Stimulated activated CD4-positive, alpha-beta T cell treated with anti-CD3 and anti-CD28 coated beads, Interleukin-2, amount 100 ng/mL, for 24 hours (primary cell): ENCODE results near the gene BRSK2.

Experiments
- DNase-seq, 2 donors: peaks; one replicate each; pipeline ENCODE4 v3.0.0-alpha.2; 2020

The BRSK2 gene

DNA sequence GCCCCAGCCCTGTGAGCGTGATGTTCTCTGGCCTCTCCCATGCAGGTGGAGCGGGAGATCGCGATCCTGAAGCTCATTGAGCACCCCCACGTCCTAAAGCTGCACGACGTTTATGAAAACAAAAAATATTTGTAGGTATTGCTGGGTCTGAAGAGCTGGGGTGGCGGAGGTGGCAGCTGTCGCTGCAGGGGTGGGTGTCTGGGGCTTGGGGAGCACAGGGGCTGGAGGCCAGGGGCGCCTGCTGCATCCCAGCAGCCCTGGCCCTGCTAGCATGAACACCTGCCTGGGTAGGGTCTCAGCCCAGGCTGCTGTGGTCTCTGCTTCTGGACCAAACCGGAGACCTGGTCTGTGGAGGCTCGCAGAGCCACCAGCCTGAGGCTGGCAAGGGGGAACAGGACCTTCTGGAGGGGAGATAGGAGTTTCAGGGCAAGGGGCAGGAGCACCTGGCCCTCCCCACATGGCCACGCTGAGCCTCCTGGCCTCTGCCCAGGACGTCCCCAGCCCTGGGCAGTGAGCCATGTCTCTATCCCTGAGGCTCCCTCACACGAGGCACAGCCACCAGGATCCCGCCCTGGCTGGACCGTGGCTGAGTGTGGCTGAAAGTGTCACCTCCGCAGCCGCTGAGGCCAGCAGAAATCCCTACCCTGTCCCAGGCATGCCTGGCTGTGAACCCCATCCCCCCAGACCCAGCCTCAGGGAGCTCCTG lies 48.7 kb downstream of the BRSK2 start:
- no peak for DNase-seq

GRCh38 chr11:1438967-1439330 lies 49.2 kb downstream of the BRSK2 start:
- DNase-seq = no peak

GRCh38 chr11:1439341-1439740 lies 49.6 kb downstream of the BRSK2 start:
- no peak for DNase-seq

DNA sequence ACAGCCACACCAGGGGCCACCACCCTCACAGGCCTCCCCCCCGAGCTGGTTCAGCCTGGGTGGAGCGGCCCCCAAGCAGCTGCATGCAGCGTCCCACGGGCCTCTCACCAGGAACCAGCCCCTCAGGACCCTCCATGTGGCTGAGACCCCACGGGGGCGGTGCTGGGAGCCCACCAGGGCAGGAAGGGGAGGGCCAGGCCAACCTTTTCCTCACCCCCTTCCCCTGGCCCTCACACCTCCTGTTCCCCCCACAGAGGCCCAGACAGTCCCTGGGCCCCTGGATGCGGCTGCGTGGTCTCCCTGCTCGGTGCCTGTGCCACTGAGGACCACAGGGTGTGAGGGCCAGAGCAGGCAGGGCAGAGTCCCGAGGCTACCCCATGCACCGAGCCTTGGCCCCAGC lies 50.3 kb downstream of the BRSK2 start:
- DNase-seq = no peak

- no peak for DNase-seq
Measured at GRCh38 chr11:1440496-1440895, 50.8 kb downstream of the BRSK2 start.

GRCh38 chr11:1442163-1442562 lies 52.4 kb downstream of the BRSK2 start:
- no peak for DNase-seq

- no peak for DNase-seq
Measured at GRCh38 chr11:1442807-1443366, 53.2 kb downstream of the BRSK2 start.

DNA sequence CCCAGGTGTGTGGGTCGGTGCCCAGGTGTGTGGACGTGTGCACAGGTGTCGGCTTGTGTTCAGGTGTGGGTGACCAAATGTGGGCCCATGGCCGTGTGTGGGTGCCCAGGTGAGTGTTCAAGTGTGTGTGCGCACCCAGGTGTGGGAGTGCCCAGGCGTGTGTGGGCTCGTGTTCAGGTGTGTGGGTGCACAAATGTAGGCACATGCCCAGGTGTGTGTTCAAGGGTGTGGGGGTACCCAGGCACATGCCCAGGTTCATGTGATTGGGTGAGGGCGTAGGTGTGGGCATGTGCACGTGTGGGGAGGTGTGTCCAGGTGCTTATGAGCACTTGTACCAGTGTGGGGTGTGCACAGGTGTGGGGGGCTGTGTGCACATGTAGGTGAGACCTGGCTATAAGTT lies 54.0 kb downstream of the BRSK2 start:
- no peak for DNase-seq

GRCh38 chr11:1444321-1444720 lies 54.6 kb downstream of the BRSK2 start:
- DNase-seq = no peak

DNA sequence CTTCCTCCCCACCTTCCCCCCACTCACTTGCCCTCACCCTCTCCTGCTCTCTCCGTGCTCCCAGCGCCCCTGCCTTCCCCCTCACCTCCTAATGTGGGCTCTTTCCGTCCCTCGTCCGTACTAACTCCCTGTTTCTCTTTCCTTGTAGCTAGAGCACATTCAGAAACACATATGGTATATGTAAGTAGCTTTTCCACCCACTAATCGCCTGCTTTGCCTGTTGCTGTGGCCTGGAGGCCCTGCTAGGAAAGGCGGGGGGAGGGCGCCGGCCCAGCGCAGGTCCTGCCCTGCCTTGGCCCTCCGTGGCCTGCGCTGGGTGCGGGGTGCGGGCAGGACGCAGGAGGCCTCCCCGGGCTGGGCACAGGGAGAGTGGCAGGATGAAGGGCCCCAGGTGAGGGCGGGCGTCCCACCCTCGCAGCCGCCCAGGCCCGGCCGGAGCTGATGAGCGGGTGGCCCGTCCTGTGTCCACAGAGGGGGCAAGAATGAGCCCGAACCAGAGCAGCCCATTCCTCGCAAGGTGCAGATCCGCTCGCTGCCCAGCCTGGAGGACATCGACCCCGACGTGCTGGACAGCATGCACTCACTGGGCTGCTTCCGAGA lies 55.2 kb downstream of the BRSK2 start:
- no peak for DNase-seq

- no peak for DNase-seq
Measured at GRCh38 chr11:1445741-1446445, 56.2 kb downstream of the BRSK2 start.

DNA sequence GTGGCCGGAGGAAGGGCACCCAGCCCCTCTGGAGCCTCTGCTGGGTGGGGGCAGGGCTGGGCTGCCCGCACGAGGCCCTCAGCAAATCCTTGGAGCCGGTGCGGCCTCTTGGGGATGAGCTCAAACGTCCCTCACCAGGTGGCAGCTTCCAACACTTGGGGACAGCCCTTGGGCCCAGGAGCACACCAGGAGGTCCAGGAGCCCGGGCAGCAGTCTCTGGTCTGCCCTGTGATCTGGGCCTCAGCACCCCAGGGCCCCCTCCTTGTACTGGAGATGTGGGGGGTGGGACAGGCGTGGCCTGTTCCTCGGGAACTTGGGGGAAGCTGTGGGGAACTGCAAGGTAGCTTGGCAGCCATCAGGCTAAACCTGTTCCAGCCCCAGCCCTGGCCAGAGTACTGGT lies 56.9 kb downstream of the BRSK2 start:
- no peak for DNase-seq

- DNase-seq = no peak
Measured at GRCh38 chr11:1447845-1448825, 58.4 kb downstream of the BRSK2 start.

GRCh38 chr11:1448882-1449281 lies 59.1 kb downstream of the BRSK2 start:
- no peak for DNase-seq

- no peak for DNase-seq
Measured at GRCh38 chr11:1449490-1450243, 59.9 kb downstream of the BRSK2 start.

GRCh38 chr11:1450344-1450875 lies 60.7 kb downstream of the BRSK2 start:
- no peak for DNase-seq

DNA sequence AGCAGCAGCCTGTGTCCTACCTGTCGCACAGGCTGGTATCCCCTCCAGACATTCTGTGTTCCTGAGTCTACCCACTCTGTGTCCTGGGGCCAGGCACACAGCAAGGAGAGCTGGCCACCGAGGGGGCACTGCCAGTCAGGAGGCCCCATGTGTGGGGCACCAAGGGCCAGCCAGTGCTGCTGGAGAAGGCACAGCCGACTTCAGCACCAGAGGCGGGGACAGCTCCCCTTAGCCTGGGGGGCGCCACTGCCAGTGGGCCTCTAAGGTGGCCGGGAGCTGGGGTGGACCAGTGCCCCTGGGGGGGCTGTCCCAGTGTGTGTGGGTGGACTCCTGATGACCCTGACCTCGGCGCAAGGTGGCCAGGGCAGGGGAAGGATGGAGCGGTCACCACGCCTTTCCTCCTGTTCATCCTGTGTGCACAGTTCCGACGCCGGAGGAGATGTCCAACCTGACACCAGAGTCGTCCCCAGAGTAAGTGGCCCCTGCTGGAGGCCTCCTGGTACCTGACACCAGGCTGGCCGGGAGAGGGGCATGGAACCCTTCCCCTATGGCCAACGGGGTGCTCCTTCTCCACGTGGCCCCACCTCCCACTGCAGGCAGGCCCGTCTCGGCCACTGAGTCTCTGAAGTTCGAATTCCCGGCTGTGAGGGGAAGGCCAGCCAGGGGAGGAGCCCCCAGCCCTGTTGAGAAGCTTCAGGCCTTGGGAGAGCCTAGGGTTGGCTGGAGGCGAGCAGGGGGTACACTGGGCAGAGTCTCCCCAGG lies 61.4 kb downstream of the BRSK2 start:
- DNase-seq = no peak

DNA sequence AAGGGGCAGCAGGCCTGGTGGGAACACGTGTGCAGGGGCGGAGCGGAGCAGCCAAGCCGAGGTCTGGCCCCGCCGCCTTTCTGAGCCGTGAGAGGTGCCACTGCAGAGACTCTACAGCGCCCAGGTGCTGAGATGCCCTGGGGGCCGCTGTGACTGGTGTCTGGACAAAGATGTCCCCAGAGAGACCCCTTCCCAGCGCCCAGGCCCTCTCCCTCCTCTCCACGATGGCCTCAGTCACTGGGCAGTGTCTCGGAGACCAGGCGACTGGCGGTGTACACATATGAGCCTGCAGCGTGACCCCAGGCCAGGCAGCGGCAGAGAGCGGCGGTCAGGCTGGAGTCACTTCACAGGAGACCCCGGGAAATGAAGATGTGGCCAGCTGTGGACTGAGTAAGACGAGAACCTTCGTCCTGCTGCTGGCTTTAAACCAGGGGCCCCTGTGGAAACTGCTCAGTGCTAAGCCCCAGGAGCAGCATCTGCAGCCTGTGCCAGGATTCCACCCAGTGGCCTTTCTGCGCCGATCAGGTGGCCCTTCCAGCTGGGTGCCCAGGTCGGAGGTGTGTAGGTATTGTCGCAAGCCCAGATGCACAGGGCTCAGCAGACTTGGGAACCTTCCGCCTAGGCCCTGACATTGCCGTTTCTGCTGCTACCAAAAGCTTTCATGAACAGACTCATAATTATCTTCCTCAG lies 62.2 kb downstream of the BRSK2 start:
- DNase-seq = no peak

DNA sequence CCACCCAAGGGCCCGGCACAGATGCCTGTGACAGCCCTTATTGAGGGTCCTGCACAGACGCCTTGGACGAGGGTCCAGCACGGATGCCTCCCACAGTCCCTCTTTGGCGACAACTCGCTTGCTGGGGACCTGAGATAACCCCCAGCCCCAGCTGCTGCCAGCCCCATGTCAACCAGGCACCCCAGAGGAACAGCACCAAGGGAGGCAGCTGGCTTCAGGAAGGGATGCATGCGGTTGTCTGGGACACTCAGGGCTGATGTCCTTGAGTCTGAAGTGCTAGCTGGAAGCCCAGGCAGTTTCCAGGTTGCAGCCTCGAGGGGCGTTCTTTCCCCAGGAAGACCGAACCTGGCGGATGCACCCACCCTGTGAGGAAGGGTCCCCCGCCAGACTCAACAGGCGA lies 63.0 kb downstream of the BRSK2 start:
- DNase-seq = no peak

GRCh38 chr11:1453611-1454034 lies 63.9 kb downstream of the BRSK2 start:
- DNase-seq = peak in 1 of 2 donors; percentile 44
